A673 (cell line): Measurements from ENCODE around the gene SCEL.

Experiments
- CTCF ChIP-seq: fragments of 300-800, 200-600 bp; sonication (generic); conservative IDR thresholded peaks from 2 replicates; pipeline ENCODE4 v1.5.1; 2017; ENCODE audit warnings: low read depth, mild to moderate bottlenecking, antibody characterized with exemption, low read length, moderate library complexity, mixed read lengths
- EZH2 ChIP-seq: fragments of 200-600 bp; sonication (generic); IDR thresholded peaks from 2 replicates; pipeline ENCODE4 v1.6.1; 2017; ENCODE audit warnings: borderline replicate concordance, low read depth, mild to moderate bottlenecking, mixed read lengths, antibody characterized with exemption, low read length; ENCODE audit not compliant: poor library complexity, severe bottlenecking

- TF ChIP-seq CTCF (no peak), EZH2 (no peak)
Measured at GRCh38 chr13:77521194-77521593, 14.3 kb upstream of the SCEL start.
